GM13976 (cell line): ENCODE measurements around the gene GRM1.

ENCODE experiments used
- DNase-seq: peaks from one replicate; pipeline ENCODE4 v3.0.0; 2012; ENCODE audit warnings: low spot score
- in situ Hi-C: fragments of 300-500 bp; cut with MboI; formaldehyde crosslinking; loops from one replicate; pipeline ENCODE4 v1.12.0; 2022; ENCODE audit warnings: low sequenced_read_pairs, mixed read lengths, inconsistent platforms; ENCODE audit not compliant: unreplicated experiment
- TF ChIP-seq, protein P1 (sequence below): IDR thresholded peaks from 2 replicates; pipeline ENCODE4 v1.5.1; 2012; ENCODE audit warnings: borderline replicate concordance, mild to moderate bottlenecking; ENCODE audit not compliant: insufficient read depth; ENCODE audit errors: extremely low read depth, missing control alignments, control extremely low read depth

Gene GRM1

GRCh38 chr6:146422789-146423375, 394.0 kb downstream of the GRM1 start:
- in situ Hi-C loops: no loop called here
- TF ChIP-seq, protein P1, sequence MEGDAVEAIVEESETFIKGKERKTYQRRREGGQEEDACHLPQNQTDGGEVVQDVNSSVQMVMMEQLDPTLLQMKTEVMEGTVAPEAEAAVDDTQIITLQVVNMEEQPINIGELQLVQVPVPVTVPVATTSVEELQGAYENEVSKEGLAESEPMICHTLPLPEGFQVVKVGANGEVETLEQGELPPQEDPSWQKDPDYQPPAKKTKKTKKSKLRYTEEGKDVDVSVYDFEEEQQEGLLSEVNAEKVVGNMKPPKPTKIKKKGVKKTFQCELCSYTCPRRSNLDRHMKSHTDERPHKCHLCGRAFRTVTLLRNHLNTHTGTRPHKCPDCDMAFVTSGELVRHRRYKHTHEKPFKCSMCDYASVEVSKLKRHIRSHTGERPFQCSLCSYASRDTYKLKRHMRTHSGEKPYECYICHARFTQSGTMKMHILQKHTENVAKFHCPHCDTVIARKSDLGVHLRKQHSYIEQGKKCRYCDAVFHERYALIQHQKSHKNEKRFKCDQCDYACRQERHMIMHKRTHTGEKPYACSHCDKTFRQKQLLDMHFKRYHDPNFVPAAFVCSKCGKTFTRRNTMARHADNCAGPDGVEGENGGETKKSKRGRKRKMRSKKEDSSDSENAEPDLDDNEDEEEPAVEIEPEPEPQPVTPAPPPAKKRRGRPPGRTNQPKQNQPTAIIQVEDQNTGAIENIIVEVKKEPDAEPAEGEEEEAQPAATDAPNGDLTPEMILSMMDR: no peak
- DNase-seq: no peak

GRCh38 chr6:146423452-146423851, 394.6 kb downstream of the GRM1 start:
- TF ChIP-seq, protein P1: no peak
- in situ Hi-C loops: no loop called here
- no peak for DNase-seq

DNA sequence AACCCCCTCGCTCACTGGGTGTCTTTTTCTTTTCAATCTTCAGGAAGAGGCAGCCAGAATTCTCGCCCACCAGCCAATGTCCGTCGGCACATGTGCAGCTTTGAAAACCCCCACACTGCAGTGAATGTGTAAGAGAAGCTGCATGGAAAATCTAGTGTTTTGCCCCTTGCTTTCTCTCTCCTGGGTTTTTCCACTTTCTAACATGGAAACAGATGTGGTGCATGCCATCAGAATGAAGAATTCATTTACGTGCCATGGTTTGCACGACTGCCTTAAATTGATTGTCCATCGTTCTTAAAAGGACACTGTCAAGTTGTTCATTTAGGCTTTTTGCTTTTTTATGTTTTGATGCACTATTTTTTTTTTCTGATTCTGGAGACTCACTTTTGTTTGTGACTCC, 397.7 kb downstream of the GRM1 start:
- in situ Hi-C loops: no loop called here
- no peak for DNase-seq
- TF ChIP-seq, protein P1: no peak

GRCh38 chr6:146429831-146430230, 401.0 kb downstream of the GRM1 start:
- TF ChIP-seq, protein P1: no peak
- in situ Hi-C loops: no loop called here
- DNase-seq: no peak

GRCh38 chr6:146433881-146434731, 405.2 kb downstream of the GRM1 start:
- peak; percentile 8 for DNase-seq
- in situ Hi-C loops: no loop called here

DNA sequence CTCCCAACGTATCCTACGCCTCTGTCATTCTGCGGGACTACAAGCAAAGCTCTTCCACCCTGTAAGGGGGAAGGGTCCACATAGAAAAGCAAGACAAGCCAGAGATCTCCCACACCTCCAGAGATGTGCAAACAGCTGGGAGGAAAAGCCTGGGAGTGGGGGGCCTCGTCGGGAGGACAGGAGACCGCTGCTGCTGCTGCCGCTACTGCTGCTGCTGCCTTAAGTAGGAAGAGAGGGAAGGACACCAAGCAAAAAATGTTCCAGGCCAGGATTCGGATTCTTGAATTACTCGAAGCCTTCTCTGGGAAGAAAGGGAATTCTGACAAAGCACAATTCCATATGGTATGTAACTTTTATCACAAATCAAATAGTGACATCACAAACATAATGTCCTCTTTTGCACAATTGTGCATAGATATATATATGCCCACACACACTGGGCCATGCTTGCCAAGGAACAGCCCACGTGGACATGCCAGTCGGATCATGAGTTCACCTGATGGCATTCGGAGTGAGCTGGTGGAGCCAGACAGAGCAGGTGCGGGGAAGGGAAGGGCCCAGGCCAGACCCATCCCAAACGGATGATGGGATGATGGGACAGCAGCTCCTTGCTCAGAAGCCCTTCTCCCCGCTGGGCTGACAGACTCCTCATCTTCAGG, 406.0 kb downstream of the GRM1 start:
- TF ChIP-seq, protein P1: no peak
- in situ Hi-C loops: no loop called here
- no peak for DNase-seq

More at GRCh38 chr6:146433881-146434731, 405.2 kb downstream of the GRM1 start:
- TF ChIP-seq, protein P1: no peak
